Measurements from ENCODE around the gene SAPCD2. TPM values are rescaled to one million over a fixed set of nuclear protein-coding genes. Genes with fewer than 3 reads are reported as not detected.

The SAPCD2 gene
- total RNA-seq, 1 experiment from 2014 or later: 57.5 TPM

DNA sequence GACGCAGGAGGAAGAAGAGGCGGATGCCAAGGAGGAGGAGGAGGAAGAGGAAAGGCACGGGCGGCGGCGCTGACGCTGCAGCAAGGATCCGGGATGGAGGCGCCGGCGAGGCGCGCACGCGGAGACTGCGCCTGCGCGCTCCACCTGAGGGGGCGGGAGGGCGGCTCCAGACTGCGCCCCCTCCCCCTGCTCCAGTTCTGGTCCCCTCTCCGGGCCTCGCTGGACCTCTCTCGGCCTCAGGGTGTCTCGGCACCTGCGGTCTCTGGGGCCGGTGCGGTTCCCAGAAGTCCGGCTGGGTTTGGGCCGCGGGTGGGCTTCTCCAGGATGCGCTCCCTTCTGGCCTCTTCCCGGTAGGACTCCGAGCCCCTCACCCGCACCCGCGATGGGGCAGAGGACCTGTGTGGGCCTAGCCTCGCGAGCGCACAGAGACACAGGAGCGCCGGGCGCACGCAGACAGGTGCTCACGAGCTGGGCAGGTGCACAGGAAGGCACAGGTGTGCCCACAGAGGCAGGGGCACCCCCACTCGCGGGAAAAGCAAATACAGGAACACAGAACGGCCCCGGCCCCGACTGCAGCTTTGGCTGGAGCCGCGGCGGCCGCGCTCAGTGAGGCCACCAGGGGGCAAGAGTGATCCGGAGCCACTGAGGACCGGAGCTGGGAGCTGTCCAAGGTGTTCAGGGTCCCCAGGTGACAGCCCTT lies 24.1 kb downstream of the SAPCD2 start, which contains the start of gene NPDC1:
Gene NPDC1, minus strand, starts transcription at position 90 of the 700 bp plus-strand sequence. CDS start 188 bp downstream, outside the sequence.
- peak within 1 kb of the TSS; percentile 79 for H3K4me3 Mint-ChIP-seq (ENCODE audit: unreplicated experiment)

DNA sequence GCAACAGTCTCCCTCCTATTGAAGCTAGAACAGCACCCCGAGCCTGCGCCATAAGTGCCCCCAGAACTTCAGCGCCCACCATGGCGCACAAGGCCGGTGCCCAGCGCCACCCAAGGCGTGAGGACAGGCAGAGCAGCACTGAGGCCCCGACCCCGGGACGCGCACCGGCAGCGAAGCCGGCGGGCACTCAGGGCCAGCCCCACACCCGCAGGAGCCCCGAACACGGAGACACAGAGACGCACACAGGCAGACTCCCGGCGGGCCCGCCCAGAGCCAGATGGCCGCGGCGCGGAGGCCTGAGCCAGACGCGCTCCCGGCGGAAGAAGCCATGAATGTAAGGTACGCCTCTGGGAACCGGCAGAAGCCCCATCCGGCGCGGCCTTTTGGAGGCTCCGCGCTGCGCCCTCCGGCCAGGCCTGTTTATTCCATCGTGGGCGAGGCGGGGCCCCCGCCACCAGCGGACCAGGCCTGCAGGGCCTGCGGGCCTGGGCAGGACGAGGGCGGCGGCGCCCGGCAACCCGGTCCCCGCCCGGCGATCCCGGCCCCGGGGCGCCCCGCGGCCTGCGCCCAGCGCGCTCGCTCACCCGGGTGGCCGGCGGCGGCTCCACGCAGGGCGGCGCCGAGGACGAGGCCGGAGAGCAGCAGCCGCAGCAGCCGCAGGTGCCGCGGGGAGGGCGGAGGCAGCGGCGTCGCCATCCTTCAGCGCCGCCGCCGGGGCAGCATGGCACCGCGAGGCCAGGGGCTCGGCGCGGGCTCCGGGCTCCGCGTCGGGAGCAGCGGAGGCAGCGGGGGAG lies 24.9 kb downstream of the SAPCD2 start:
- Mint-ChIP-seq H3K36me3 (ENCODE audit: insufficient read depth, unreplicated experiment) (no peaks in the 10 kb centered on the region), H3K9me3 (ENCODE audit: unreplicated experiment) (no peaks in the 10 kb centered on the region), H3K4me3 (ENCODE audit: unreplicated experiment) (peak overlapping the region; percentile 79), H3K4me1 (ENCODE audit: low read depth, unreplicated experiment) (no peaks in the 10 kb centered on the region), H3K27me3 (ENCODE audit: insufficient read depth, unreplicated experiment) (no peaks in the 10 kb centered on the region), H3K27ac (ENCODE audit: unreplicated experiment) (no peak overlapping the region)
- TF ChIP-seq, protein P1, sequence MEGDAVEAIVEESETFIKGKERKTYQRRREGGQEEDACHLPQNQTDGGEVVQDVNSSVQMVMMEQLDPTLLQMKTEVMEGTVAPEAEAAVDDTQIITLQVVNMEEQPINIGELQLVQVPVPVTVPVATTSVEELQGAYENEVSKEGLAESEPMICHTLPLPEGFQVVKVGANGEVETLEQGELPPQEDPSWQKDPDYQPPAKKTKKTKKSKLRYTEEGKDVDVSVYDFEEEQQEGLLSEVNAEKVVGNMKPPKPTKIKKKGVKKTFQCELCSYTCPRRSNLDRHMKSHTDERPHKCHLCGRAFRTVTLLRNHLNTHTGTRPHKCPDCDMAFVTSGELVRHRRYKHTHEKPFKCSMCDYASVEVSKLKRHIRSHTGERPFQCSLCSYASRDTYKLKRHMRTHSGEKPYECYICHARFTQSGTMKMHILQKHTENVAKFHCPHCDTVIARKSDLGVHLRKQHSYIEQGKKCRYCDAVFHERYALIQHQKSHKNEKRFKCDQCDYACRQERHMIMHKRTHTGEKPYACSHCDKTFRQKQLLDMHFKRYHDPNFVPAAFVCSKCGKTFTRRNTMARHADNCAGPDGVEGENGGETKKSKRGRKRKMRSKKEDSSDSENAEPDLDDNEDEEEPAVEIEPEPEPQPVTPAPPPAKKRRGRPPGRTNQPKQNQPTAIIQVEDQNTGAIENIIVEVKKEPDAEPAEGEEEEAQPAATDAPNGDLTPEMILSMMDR (IDR thresholded peaks at IDR 0.05; ENCODE audit: insufficient read depth in 1 of 2, low read depth in 1 of 2, low read length in 1 of 2, severe bottlenecking in 1 of 2, unreplicated experiment in 1 of 2): no peak
- Histone ChIP-seq H3K4me3 (ENCODE audit: low read depth, low read length) (peak overlapping the region; percentile 63), H3K9me3 (no peaks in the 10 kb centered on the region), H3K4me1 (0 out of 2 replicates have a peak, but pooled peaks cover 5% of the 10 kb centered on the region), H3K36me3 (ENCODE audit: control insufficient read depth, insufficient read depth, low read length) (no peaks in the 10 kb centered on the region), H3K27me3 (replicated peaks; ENCODE audit: control insufficient read depth, insufficient read depth, low read length) (no peaks in the 10 kb centered on the region)
- peak in 1 of 2 experiments; percentile 28 for DNase-seq
- CTCF ChIA-PET: interaction anchor here (1.0 to 1.6 kb wide), 5 partner anchors 10 to 22 kb away, joined by 3 to 31 read pairs (median 9); no protein-coding TSS in a partner anchor
- BruUV-seq (replicated peaks): no TSS peak
- intact Hi-C loops (cut with micrococcal nuclease; ENCODE audit: unreplicated experiment): loop anchor here (1.0 kb wide), 1 partner anchor 25 kb away; the partner anchor contains the start of gene SAPCD2
- POLR2A ChIA-PET: no interaction called here

More for the DNA sequence above, 24.1 kb downstream of the SAPCD2 start, which contains the start of gene NPDC1:
- H3K4me1 Mint-ChIP-seq (ENCODE audit: low read depth, unreplicated experiment): no peaks in the 10 kb centered on the region
- Histone ChIP-seq H3K36me3 (ENCODE audit: control insufficient read depth, insufficient read depth, low read length) (no peaks in the 10 kb centered on the region), H3K4me3 (ENCODE audit: low read depth, low read length) (peak within 1 kb of the TSS; percentile 63), H3K27me3 (replicated peaks; ENCODE audit: control insufficient read depth, insufficient read depth, low read length) (no peaks in the 10 kb centered on the region), H3K4me1 (0 out of 2 replicates have a peak, but pooled peaks cover 5% of the 10 kb centered on the region), H3K9me3 (no peaks in the 10 kb centered on the region)
- TF ChIP-seq, protein P1 (IDR thresholded peaks at IDR 0.05; ENCODE audit: insufficient read depth in 1 of 2, low read depth in 1 of 2, low read length in 1 of 2, severe bottlenecking in 1 of 2, unreplicated experiment in 1 of 2): peak; percentile 85 to 97
- ChIA-PET CTCF (interaction anchor here (0.6 to 1.6 kb wide), 29 partner anchors 9 to 633 kb away, joined by 3 to 57 read pairs (median 6); partner anchors contain the start of genes CLIC3, MAN1B1, PAXX and RNF224), POLR2A (interaction anchor here (0.5 to 1.0 kb wide), 7 partner anchors 24 to 190 kb away, joined by 3 to 7 read pairs (median 4); partner anchors contain the start of genes MAN1B1, SAPCD2 and TRAF2)
- H3K9me3 Mint-ChIP-seq (ENCODE audit: unreplicated experiment): no peaks in the 10 kb centered on the region
- intact Hi-C loops (cut with micrococcal nuclease; ENCODE audit: unreplicated experiment): loop anchor here (1.0 kb wide), 1 partner anchor 24 kb away; the partner anchor contains the start of gene SAPCD2
- no TSS peak for BruUV-seq (replicated peaks)
- DNase-seq: peak; percentile 89 to 95
- no peak within 1 kb of the TSS for H3K27ac Mint-ChIP-seq (ENCODE audit: unreplicated experiment)
- no peaks in the 10 kb centered on the region for H3K36me3 Mint-ChIP-seq (ENCODE audit: insufficient read depth, unreplicated experiment)
- H3K27me3 Mint-ChIP-seq (ENCODE audit: insufficient read depth, unreplicated experiment): no peaks in the 10 kb centered on the region

Data from Caco-2 (cell line).